NT2/D1 (cell line): ENCODE measurements around the gene CABP4.

ENCODE experiments used
- DNase-seq: peaks from one replicate; pipeline ENCODE4 v3.0.0-alpha.2; 2011; ENCODE audit warnings: low read depth, low spot score
- H3K27me3 ChIP-seq: 2 replicates; pipeline ENCODE4 v1.6.0; 2011; ENCODE audit warnings: mild to moderate bottlenecking; ENCODE audit not compliant: insufficient read length, insufficient read depth
- H3K36me3 ChIP-seq: 2 replicates; pipeline ENCODE4 v1.6.1; 2011; ENCODE audit warnings: mild to moderate bottlenecking, low read length, mixed read lengths; ENCODE audit not compliant: insufficient read depth, insufficient read length
- H3K4me1 ChIP-seq: 2 replicates; pipeline ENCODE4 v1.5.1; 2011; ENCODE audit not compliant: insufficient read depth, insufficient read length
- H3K4me3 ChIP-seq: 2 replicates; pipeline ENCODE4 v1.5.1; 2011; ENCODE audit warnings: low read depth; ENCODE audit not compliant: insufficient read length
- H3K9ac ChIP-seq: 2 replicates; pipeline ENCODE4 v1.6.0; 2011; ENCODE audit warnings: low read depth; ENCODE audit not compliant: insufficient read length
- H3K9me3 ChIP-seq: 2 replicates; pipeline ENCODE4 v1.5.1; 2011; ENCODE audit warnings: mild to moderate bottlenecking, low read length; ENCODE audit not compliant: insufficient read depth
- SUZ12 ChIP-seq: IDR thresholded peaks from 2 replicates; pipeline ENCODE4 v1.6.1; 2011; ENCODE audit not compliant: insufficient read length, insufficient read depth; ENCODE audit errors: extremely low read depth
- YY1 ChIP-seq: IDR thresholded peaks from 2 replicates; pipeline ENCODE4 v1.6.1; 2011; ENCODE audit not compliant: insufficient read length, insufficient read depth
- ZNF274 ChIP-seq: IDR thresholded peaks from 2 replicates; pipeline ENCODE4 v1.6.1; 2011; ENCODE audit warnings: mild to moderate bottlenecking, low read depth, low read length

Gene CABP4

DNA sequence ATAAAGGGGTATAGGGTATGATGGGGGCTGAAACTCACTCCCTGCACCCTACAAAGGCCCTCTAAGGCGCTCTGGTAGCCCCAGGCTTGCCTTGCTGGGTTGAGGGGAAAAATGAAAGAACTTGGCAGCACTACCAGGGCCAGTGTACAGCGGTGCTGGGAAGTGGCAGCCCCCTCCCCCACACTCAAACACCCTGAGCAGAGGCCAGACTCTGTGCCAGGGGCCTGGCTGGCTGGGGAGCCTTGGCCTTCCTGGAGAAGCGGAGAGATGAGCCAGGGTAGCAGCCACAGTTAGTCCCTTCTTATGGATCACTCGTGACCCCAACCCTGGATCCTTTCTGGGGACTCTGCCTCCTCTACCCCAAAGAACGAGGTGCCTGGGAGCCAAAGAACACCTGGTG is 11.2 kb downstream of the CABP4 start:
- no peaks in the 10 kb centered on the region for H3K36me3 ChIP-seq
- DNase-seq: no peak
- peaks cover 31% of the 10 kb centered on the region for H3K4me1 ChIP-seq
- no peaks in the 10 kb centered on the region for H3K9me3 ChIP-seq
- no peak overlapping the region for H3K4me3 ChIP-seq
- no peaks in the 10 kb centered on the region for H3K27me3 ChIP-seq
- peak overlapping the region; percentile 97 for H3K9ac ChIP-seq
- TF ChIP-seq ZNF274: no peak
- TF ChIP-seq SUZ12: no peak
- no peak for TF ChIP-seq YY1

DNA sequence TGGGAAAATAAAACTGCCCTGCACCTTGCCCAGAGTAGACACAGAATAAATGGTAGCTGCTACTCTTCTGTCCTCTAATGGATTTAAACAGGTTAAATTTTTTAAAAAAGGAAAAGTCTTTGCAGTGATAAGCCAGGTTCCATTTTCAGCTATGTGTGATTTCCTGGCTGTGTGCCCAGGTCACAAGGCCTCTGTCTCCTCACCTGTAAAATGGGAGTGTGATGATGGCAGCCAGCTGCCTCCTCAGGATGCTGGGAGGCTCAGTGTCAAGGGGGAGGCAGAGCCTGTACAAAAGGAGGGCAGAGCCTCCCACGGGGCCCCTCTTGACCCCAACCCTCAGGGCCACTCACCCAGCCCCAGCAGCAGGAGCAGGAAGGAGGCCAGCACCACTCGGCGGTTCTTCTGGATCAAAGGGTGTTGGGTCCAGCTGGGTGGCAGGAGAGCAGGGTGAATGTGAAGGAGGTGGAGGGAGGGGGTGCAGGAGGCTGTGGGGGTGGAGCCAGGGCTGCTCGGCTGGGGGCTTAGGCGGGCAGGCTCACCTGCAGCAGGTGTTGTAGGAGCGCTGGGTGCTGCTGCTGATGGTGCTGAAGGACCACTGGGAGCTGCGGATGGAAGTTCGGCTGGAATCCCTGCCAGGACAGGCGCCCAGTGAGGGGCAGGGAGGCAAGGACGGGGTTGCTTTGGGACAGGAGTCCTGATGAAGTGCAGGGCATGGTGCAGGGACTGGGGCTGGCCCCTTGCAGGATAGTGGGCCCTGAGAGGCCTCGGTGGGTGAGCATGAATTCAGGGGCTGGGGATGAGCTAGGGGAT is 12.0 kb downstream of the CABP4 start:
- DNase-seq: no peak
- Histone ChIP-seq H3K9me3 (no peaks in the 10 kb centered on the region), H3K9ac (peak overlapping the region; percentile 97), H3K4me3 (no peak overlapping the region), H3K36me3 (no peaks in the 10 kb centered on the region), H3K4me1 (peaks cover 31% of the 10 kb centered on the region), H3K27me3 (no peaks in the 10 kb centered on the region)
- TF ChIP-seq ZNF274 (no peak), SUZ12 (no peak), YY1 (no peak)

DNA sequence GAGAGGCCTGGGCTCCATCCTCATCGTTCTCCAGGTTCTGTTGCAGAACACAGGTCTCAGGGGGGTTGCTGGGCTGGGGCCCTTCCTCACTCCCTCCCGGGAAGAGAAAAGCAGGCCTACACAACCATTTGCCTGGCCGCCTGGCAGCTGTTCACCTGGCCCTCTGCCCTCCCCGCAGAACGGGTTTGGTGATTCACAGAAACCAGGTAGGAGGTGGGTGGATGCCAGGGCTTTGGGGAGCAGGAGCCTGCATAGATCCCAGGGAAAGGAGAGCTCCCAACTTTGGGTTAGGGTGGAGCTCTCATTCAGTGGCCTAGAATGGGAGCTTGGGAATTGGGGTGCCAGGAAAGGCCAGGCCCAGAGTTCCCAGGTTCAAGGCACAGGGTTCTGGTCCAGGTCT is 12.9 kb downstream of the CABP4 start:
- TF ChIP-seq SUZ12 (no peak), YY1 (no peak), ZNF274 (no peak)
- Histone ChIP-seq H3K9ac (peak overlapping the region; percentile 97), H3K4me1 (peaks cover 31% of the 10 kb centered on the region)

DNA sequence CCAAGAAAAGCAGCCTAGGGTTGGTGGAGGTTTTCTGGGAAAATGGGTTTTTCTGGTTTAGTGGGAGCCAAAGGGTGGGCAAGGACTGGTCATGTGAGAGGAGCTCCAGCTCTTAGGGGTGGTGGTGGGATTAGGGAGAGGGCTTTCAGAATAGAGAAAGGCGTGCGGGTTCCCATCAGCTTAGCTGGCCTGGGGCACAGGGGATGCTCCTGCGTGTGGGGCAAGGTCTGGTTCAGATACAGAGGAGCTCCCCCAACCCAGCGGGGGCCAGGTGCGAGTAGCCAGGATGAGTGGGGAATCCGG is 13.3 kb downstream of the CABP4 start:
- DNase-seq: no peak
- peaks cover 29% of the 10 kb centered on the region for H3K4me1 ChIP-seq

More for the DNA sequence above, 12.9 kb downstream of the CABP4 start:
- no peak for DNase-seq
- Histone ChIP-seq H3K27me3 (no peaks in the 10 kb centered on the region), H3K9me3 (no peaks in the 10 kb centered on the region), H3K4me3 (peak overlapping the region; percentile 84), H3K36me3 (no peaks in the 10 kb centered on the region)

DNA sequence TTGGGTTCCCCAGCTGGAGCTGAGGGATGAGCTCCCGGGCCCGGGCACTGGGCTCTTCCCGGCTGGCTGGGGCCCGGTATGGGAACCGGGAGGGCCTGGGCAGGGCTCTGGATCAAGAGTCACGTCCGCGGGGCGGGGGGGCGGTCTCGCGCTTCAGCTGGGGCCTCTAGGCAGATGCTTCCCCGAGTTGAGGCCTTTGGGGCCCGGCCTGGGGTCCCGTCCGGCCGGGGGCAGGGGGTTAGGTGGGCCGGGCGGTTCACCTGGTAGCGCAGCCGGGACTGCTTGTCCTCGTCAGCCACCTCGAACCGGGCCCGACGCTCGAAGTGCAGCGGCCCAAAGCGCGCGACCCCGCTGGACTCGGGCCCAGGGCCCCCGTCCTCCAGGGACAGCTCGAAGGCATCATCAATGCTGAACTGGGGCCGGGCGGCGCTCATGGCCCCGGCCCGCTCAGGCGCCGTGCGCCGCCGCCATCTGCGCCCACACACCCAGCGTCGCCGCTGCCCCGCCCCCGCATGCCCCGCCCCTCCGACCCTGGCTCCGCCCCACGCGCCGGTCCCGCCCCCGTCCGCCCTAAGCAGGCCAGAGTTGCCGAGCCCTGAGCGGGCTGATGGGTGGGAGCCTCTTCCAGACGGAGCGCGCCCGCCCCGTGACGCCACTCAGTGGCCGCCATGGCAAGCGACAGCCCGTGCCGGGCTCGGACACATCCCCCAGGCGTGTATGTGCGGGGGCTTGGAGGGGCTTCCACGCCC is 13.8 kb downstream of the CABP4 start, which contains the start of gene TMEM134:
Gene TMEM134 (minus strand): TSS at position 493 of the 749 bp plus-strand sequence. CDS start 59 bp downstream, at position 434.
- no peaks in the 10 kb centered on the region for H3K36me3 ChIP-seq
- H3K9me3 ChIP-seq: no peaks in the 10 kb centered on the region
- no peaks in the 10 kb centered on the region for H3K27me3 ChIP-seq
- peak within 1 kb of the TSS; percentile 84 for H3K4me3 ChIP-seq
- TF ChIP-seq ZNF274: no peak
- peak; percentile 48 for TF ChIP-seq YY1
- DNase-seq: peak; percentile 95
- H3K9ac ChIP-seq: peak within 1 kb of the TSS; percentile 97
- peaks cover 26% of the 10 kb centered on the region for H3K4me1 ChIP-seq

More for the DNA sequence above, 13.3 kb downstream of the CABP4 start:
- TF ChIP-seq SUZ12: no peak
- no peak for TF ChIP-seq YY1
- TF ChIP-seq ZNF274: no peak
- Histone ChIP-seq H3K36me3 (no peaks in the 10 kb centered on the region), H3K27me3 (no peaks in the 10 kb centered on the region), H3K9me3 (no peaks in the 10 kb centered on the region), H3K9ac (peak overlapping the region; percentile 97), H3K4me3 (peak overlapping the region; percentile 84)

DNA sequence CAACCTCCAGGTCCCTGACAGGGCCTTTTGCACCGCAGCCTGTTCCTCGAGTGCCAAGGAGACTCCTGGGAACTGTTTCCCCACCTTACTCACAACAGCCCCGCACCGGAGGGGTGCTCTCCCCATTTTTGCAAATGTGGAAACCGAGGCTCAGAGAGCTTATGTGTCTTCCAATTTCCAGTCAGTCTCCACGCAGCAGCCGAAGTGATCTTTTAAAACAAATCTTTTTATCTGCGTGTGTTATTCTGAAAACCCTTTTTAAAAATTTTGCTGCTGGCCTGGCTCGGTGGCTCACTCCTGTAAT is 14.3 kb downstream of the CABP4 start:
- Histone ChIP-seq H3K4me3 (peak overlapping the region; percentile 84), H3K27me3 (no peaks in the 10 kb centered on the region), H3K36me3 (no peaks in the 10 kb centered on the region), H3K9me3 (no peaks in the 10 kb centered on the region), H3K9ac (peak overlapping the region; percentile 84), H3K4me1 (peaks cover 24% of the 10 kb centered on the region)
- no peak for TF ChIP-seq ZNF274
- no peak for TF ChIP-seq YY1
- no peak for TF ChIP-seq SUZ12
- DNase-seq: no peak

DNA sequence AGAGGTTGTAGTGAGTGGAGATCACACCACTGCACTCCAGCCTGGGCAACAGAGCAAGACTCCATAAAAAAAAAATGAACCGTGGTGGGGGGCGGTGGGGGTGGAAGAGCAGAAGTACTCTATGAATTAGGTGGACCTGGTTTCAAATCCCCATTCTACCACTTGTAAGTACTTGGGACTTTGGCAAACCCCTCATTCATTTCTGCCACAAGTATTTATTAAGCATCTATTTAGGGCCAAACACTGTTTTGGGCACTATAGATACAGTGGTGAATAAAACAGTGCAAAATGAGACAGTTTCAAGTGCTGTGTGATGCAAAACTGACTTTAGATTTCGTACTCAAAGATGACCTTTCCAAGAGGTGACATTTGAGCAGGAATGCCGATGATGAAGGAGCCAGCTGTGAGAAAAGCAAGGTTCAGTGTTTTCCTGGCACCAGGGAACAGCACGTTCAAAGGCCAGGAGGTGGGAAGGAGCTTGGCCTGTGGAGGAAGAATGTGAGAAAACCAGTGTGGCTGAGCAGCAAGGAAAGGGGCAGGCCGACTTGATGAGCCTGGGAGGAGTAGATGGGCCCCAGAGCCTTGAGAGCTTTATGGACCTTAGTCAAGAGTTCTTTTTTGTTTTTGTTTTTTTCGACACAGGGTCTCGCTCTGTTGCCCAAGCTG is 15.3 kb downstream of the CABP4 start:
- no peak for DNase-seq
- peaks cover 21% of the 10 kb centered on the region for H3K4me1 ChIP-seq
- H3K9me3 ChIP-seq: no peaks in the 10 kb centered on the region; the same call in 1 of the 2 replicates
- H3K36me3 ChIP-seq: no peaks in the 10 kb centered on the region
- H3K27me3 ChIP-seq: no peaks in the 10 kb centered on the region
- H3K4me3 ChIP-seq: no peak overlapping the region
- TF ChIP-seq SUZ12: no peak
- no peak for TF ChIP-seq YY1
- TF ChIP-seq ZNF274: no peak
- H3K9ac ChIP-seq: no peak overlapping the region
